SK-N-SH treated with all-trans-retinoic acid at 6 μM for 48 hours (cell line): Measurements from ENCODE around the gene SCARF2.

ENCODE experiments used
- ATAC-seq: fragments of 200-7000 bp; cut with Tn5 transposase; 3 replicates; pipeline ENCODE4 v1.9.1; 2020; ENCODE audit warnings: mild to moderate bottlenecking, moderate library complexity
- BACH2 ChIP-seq: fragments of 250-450 bp; sonication (Bioruptor Pico); IDR thresholded peaks from 2 replicates; pipeline ENCODE4 v1.9.0; 2021; ENCODE audit warnings: mild to moderate bottlenecking, borderline replicate concordance
- CREB5 ChIP-seq: fragments of 250-450 bp; sonication (Bioruptor Pico); IDR thresholded peaks from 2 replicates; pipeline ENCODE4 v1.5.1; 2020; ENCODE audit warnings: low read depth, mild to moderate bottlenecking, moderate library complexity
- CSDC2 ChIP-seq: fragments of 250-450 bp; sonication (Bioruptor Pico); IDR thresholded peaks from 2 replicates; pipeline ENCODE4 v1.5.0; 2020; ENCODE audit warnings: mild to moderate bottlenecking, moderate library complexity
- ESRRG ChIP-seq: fragments of 250-450 bp; sonication (Bioruptor Pico); IDR thresholded peaks from 2 replicates; pipeline ENCODE4 v1.6.1; 2021; ENCODE audit warnings: mild to moderate bottlenecking
- GLIS3 ChIP-seq: fragments of 250-450 bp; sonication (Bioruptor Pico); IDR thresholded peaks from 2 replicates; pipeline ENCODE4 v1.5.0; 2020; ENCODE audit warnings: mild to moderate bottlenecking, moderate library complexity
- ISL1 ChIP-seq: fragments of 250-450 bp; sonication (Bioruptor Pico); IDR thresholded peaks from 2 replicates; pipeline ENCODE4 v2.1.2; 2022; ENCODE audit warnings: mild to moderate bottlenecking, moderate library complexity
- OSR1 ChIP-seq: fragments of 250-450 bp; sonication (Bioruptor Pico); IDR thresholded peaks from 2 replicates; pipeline ENCODE4 v1.8.0; 2022; ENCODE audit warnings: moderate library complexity, mild to moderate bottlenecking, inconsistent platforms
- POU6F1 ChIP-seq: fragments of 250-450 bp; sonication (Bioruptor Pico); IDR thresholded peaks from 2 replicates; pipeline ENCODE4 v1.8.0; 2021; ENCODE audit warnings: low read depth, mild to moderate bottlenecking, moderate library complexity, borderline replicate concordance
- PPARA ChIP-seq: fragments of 250-450 bp; sonication (Bioruptor Pico); IDR thresholded peaks from 2 replicates; pipeline ENCODE4 v1.5.0; 2020; ENCODE audit warnings: mild to moderate bottlenecking, borderline replicate concordance
- RARB ChIP-seq: fragments of 250-450 bp; sonication (Bioruptor Pico); IDR thresholded peaks from 2 replicates; pipeline ENCODE4 v1.8.0; 2021; ENCODE audit warnings: mild to moderate bottlenecking, moderate library complexity
- SNAI2 ChIP-seq: fragments of 250-450 bp; sonication (Bioruptor Pico); IDR thresholded peaks from 2 replicates; pipeline ENCODE4 v1.5.0; 2020; ENCODE audit warnings: mild to moderate bottlenecking, moderate library complexity
- TCF4 ChIP-seq: fragments of 250-450 bp; sonication (Bioruptor Pico); IDR thresholded peaks from 2 replicates; pipeline ENCODE4 v1.8.0; 2021; ENCODE audit warnings: mild to moderate bottlenecking, moderate library complexity, borderline replicate concordance
- TOX ChIP-seq: fragments of 250-450 bp; sonication (Bioruptor Pico); IDR thresholded peaks from 2 replicates; pipeline ENCODE4 v1.8.0; 2021; ENCODE audit warnings: mild to moderate bottlenecking, moderate library complexity, borderline replicate concordance
- TSHZ2 ChIP-seq: fragments of 250-450 bp; sonication (Bioruptor Pico); IDR thresholded peaks from 2 replicates; pipeline ENCODE4 v1.5.0; 2020; ENCODE audit warnings: mild to moderate bottlenecking, moderate library complexity
- ZFP30 ChIP-seq: fragments of 450-650 bp; formaldehyde crosslinking; IDR thresholded peaks from 2 replicates; pipeline ENCODE4 v1.5.0; 2022; ENCODE audit warnings: mild to moderate bottlenecking, moderate library complexity
- ZNF565 ChIP-seq: fragments of 450-650 bp; formaldehyde crosslinking; conservative IDR thresholded peaks from 2 replicates; pipeline ENCODE4 v1.5.0; 2020; ENCODE audit warnings: low read depth, mild to moderate bottlenecking, moderate library complexity
- ZNF70 ChIP-seq: fragments of 450-650 bp; formaldehyde crosslinking; IDR thresholded peaks from 2 replicates; pipeline ENCODE4 v1.5.0; 2020; ENCODE audit warnings: mild to moderate bottlenecking, moderate library complexity
- ZNF8 ChIP-seq: fragments of 450-650 bp; formaldehyde crosslinking; IDR thresholded peaks from 2 replicates; pipeline ENCODE4 v1.5.0; 2020; ENCODE audit warnings: mild to moderate bottlenecking, moderate library complexity
- TF ChIP-seq, protein P1 (sequence below): fragments of 250-450 bp; sonication (Bioruptor Pico); IDR thresholded peaks from 2 replicates; pipeline ENCODE4 v1.5.1; 2021; ENCODE audit warnings: mild to moderate bottlenecking, moderate library complexity
- TF ChIP-seq, protein P2 (sequence below): fragments of 250-450 bp; sonication (Bioruptor Pico); IDR thresholded peaks from 2 replicates; pipeline ENCODE4 v1.8.0; 2020; ENCODE audit warnings: mild to moderate bottlenecking, moderate library complexity, borderline replicate concordance

Gene SCARF2

GRCh38 chr22:20427945-20428417 is 9.6 kb downstream of the SCARF2 start:
- TF ChIP-seq, protein P1, sequence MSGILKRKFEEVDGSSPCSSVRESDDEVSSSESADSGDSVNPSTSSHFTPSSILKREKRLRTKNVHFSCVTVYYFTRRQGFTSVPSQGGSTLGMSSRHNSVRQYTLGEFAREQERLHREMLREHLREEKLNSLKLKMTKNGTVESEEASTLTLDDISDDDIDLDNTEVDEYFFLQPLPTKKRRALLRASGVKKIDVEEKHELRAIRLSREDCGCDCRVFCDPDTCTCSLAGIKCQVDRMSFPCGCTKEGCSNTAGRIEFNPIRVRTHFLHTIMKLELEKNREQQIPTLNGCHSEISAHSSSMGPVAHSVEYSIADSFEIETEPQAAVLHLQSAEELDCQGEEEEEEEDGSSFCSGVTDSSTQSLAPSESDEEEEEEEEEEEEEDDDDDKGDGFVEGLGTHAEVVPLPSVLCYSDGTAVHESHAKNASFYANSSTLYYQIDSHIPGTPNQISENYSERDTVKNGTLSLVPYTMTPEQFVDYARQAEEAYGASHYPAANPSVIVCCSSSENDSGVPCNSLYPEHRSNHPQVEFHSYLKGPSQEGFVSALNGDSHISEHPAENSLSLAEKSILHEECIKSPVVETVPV (CRISPR knock-in tag) = no peak
- TF ChIP-seq BACH2 (no peak), GLIS3 (CRISPR knock-in tag) (no peak), CREB5 (CRISPR knock-in tag) (no peak), ZNF70 (CRISPR knock-in tag) (no peak), POU6F1 (CRISPR knock-in tag) (no peak), ESRRG (no peak), CSDC2 (CRISPR knock-in tag) (no peak), TCF4 (CRISPR knock-in tag) (no peak), ISL1 (CRISPR knock-in tag) (no peak), ZNF8 (no peak), TOX (CRISPR knock-in tag) (no peak), ZFP30 (no peak)
- TF ChIP-seq, protein P2, sequence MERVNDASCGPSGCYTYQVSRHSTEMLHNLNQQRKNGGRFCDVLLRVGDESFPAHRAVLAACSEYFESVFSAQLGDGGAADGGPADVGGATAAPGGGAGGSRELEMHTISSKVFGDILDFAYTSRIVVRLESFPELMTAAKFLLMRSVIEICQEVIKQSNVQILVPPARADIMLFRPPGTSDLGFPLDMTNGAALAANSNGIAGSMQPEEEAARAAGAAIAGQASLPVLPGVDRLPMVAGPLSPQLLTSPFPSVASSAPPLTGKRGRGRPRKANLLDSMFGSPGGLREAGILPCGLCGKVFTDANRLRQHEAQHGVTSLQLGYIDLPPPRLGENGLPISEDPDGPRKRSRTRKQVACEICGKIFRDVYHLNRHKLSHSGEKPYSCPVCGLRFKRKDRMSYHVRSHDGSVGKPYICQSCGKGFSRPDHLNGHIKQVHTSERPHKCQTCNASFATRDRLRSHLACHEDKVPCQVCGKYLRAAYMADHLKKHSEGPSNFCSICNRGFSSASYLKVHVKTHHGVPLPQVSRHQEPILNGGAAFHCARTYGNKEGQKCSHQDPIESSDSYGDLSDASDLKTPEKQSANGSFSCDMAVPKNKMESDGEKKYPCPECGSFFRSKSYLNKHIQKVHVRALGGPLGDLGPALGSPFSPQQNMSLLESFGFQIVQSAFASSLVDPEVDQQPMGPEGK (CRISPR knock-in tag) = no peak
- no peak for ATAC-seq

- ATAC-seq = no peak
- TF ChIP-seq RARB (CRISPR knock-in tag) = no peak
- TF ChIP-seq ZNF565 (CRISPR knock-in tag) = no peak
- no peak for TF ChIP-seq ESRRG
- no peak for TF ChIP-seq TSHZ2 (CRISPR knock-in tag)
- TF ChIP-seq, all 23 proteins: peak for 0
Observed at GRCh38 chr22:20427104-20427944, 10.3 kb downstream of the SCARF2 start.

- ATAC-seq = no peak
- TF ChIP-seq ZNF565 (CRISPR knock-in tag) (no peak), CSDC2 (CRISPR knock-in tag) (no peak), POU6F1 (CRISPR knock-in tag) (no peak), SNAI2 (CRISPR knock-in tag) (no peak), ISL1 (CRISPR knock-in tag) (no peak), OSR1 (CRISPR knock-in tag) (no peak), RARB (CRISPR knock-in tag) (no peak), ZNF70 (CRISPR knock-in tag) (no peak), PPARA (CRISPR knock-in tag) (no peak)
- TF ChIP-seq, protein P2 (CRISPR knock-in tag) = no peak
Observed at GRCh38 chr22:20426259-20426615, 11.4 kb downstream of the SCARF2 start.
